Suprapubic skin (tissue), 4 donors: ENCODE results near the gene SLC66A2. TPM values are rescaled to one million over a fixed set of nuclear protein-coding genes. Genes with fewer than 3 reads are reported as not detected.

Source experiments
- DNase-seq, 2 donors: peaks; one replicate each; pipeline ENCODE4 v3.0.0-alpha.2; 2019; ENCODE audit warnings: low spot score in 2 of 2
- H3K27ac ChIP-seq: fragments of 200-600 bp; sonication (generic); one replicate; pipeline ENCODE4 v1.5.1; 2019
- H3K27me3 ChIP-seq: fragments of 200-600 bp; sonication (generic); one replicate; pipeline ENCODE4 v1.5.1; 2019
- H3K36me3 ChIP-seq: fragments of 200-600 bp; sonication (generic); one replicate; pipeline ENCODE4 v1.5.1; 2019
- H3K4me1 ChIP-seq: fragments of 200-600 bp; sonication (generic); one replicate; pipeline ENCODE4 v1.5.1; 2019
- H3K4me3 ChIP-seq: fragments of 200-600 bp; sonication (generic); one replicate; pipeline ENCODE4 v1.5.1; 2019; ENCODE audit warnings: mild to moderate bottlenecking
- H3K9me3 ChIP-seq: fragments of 200-600 bp; sonication (generic); one replicate; pipeline ENCODE4 v1.5.1; 2019
- EP300 ChIP-seq: sonication (generic); formaldehyde crosslinking; IDR thresholded peaks from one replicate; pipeline ENCODE4 v1.6.1; 2017; ENCODE audit warnings: antibody characterized with exemption
- POLR2A ChIP-seq, 2 donors: fragments of 450-650 bp; IDR thresholded peaks; one replicate each; pipeline ENCODE4 v1.6.1; 2017; ENCODE audit warnings: antibody characterized with exemption in 2 of 2, mild to moderate bottlenecking in 2 of 2, moderate library complexity in 2 of 2
- POLR2AphosphoS5 ChIP-seq, 3 donors: sonication (generic); formaldehyde crosslinking; IDR thresholded peaks; one replicate each; pipeline ENCODE4 v1.6.1; 2017; ENCODE audit warnings: antibody characterized with exemption in 3 of 3
- WGBS: methylation state at CpG from one replicate; pipeline ENCODE4 v1.1.5; 2018; 5-methylcytosine and 5-hydroxymethylcytosine counted together
- total RNA-seq, 4 donors: library from RNA; depleted of rRNA; stranded (reverse); fragments of >200 nt; gene quantifications; one replicate each; pipeline ENCODE4 v1.1.0, GENCODE V29; 2016
- TF ChIP-seq, protein P1 (sequence below), 2 donors: fragments of 200-600 bp in 1 of 2; fragments of 450-650 bp in 1 of 2; sonication (generic) in 1 of 2; IDR thresholded peaks; one replicate each; pipeline ENCODE4 v1.5.1; 2016 to 2019; ENCODE audit warnings: antibody characterized with exemption in 2 of 2, mild to moderate bottlenecking in 1 of 2, moderate library complexity in 1 of 2

Gene SLC66A2
- total RNA-seq, 4 donors from 2014 or later, result 53.4 to 84.7 (median 79.3) TPM

DNA sequence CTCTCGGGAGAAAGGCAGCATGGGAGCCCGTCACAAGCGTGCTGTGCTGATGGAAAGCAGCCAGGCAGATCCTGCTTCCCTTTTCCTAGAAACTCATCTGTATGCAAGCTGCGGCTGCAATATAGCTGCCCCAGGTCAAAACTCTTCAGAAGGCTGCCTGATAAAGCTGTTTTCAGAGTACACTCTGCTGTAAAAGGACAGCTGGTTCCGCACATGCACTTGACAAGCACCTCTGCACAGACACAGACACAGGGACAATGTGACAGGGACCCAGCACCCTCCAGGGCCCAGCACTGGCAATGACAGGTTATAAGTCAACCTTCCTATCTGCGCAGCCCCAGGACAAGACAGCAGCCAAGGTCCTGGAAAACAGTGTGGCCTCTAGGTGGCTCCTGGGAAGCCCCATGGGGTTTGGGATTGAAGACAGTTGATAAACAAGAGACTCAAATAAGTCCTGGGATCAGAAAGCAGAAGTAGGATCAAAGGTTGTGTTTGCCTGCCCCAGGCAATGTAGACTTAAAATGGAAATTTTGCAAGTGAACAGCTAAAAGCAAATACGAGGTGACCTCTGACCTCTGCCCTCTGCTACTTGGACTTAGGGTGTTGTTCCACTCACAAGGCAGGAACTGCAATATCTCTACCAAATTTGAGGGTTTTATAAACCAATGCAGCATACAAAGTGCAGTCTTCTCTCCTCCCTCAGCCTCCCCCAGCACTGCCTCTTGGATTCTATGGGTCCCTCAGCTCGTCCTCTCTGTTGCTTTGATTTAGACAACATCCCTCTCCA, 16.9 kb downstream of the SLC66A2 start:
- TF ChIP-seq EP300, result no peak
- no peak for TF ChIP-seq POLR2AphosphoS5 (IDR thresholded peaks at IDR 0.05)
- TF ChIP-seq POLR2A (IDR thresholded peaks at IDR 0.05), result no peak
- TF ChIP-seq, protein P1, sequence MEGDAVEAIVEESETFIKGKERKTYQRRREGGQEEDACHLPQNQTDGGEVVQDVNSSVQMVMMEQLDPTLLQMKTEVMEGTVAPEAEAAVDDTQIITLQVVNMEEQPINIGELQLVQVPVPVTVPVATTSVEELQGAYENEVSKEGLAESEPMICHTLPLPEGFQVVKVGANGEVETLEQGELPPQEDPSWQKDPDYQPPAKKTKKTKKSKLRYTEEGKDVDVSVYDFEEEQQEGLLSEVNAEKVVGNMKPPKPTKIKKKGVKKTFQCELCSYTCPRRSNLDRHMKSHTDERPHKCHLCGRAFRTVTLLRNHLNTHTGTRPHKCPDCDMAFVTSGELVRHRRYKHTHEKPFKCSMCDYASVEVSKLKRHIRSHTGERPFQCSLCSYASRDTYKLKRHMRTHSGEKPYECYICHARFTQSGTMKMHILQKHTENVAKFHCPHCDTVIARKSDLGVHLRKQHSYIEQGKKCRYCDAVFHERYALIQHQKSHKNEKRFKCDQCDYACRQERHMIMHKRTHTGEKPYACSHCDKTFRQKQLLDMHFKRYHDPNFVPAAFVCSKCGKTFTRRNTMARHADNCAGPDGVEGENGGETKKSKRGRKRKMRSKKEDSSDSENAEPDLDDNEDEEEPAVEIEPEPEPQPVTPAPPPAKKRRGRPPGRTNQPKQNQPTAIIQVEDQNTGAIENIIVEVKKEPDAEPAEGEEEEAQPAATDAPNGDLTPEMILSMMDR (IDR thresholded peaks at IDR 0.05), result no peak
- 78% methylated on average over 8 of the region's 8 CpGs for WGBS
- Histone ChIP-seq H3K27ac (no peak overlapping the region), H3K4me1 (peaks cover 17% of the 10 kb centered on the region), H3K4me3 (no peak overlapping the region), H3K36me3 (peaks cover 63% of the 10 kb centered on the region), H3K27me3 (no peaks in the 10 kb centered on the region), H3K9me3 (peaks cover 29% of the 10 kb centered on the region)
- DNase-seq, result peak; percentile 34 to 47

DNA sequence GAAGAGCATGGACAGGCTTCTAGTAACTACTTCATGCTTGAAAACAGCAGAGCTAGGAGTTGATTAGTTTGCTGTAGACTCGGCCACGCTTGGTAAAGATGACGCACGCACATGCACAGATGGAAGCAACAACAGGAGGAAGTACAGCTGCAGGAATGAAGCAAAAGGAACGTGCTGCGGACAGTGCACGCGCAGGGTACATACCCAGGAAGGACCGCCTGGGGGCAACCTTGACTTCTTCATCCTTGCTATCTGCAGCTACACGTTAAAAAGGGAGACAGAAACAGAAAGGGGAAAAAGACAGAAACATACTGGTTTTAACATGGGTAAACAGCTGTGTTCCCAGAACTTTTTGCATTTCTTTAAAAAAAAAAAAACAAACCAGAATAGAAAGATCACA, 17.7 kb downstream of the SLC66A2 start:
- H3K27ac ChIP-seq, result no peak overlapping the region
- peaks cover 71% of the 10 kb centered on the region for H3K36me3 ChIP-seq
- no peak overlapping the region for H3K4me3 ChIP-seq
- DNase-seq, result peak; percentile 26 to 52
- H3K4me1 ChIP-seq, result peaks cover 12% of the 10 kb centered on the region
- WGBS, result 71% methylated on average over 10 of the region's 10 CpGs
- H3K9me3 ChIP-seq, result peaks cover 29% of the 10 kb centered on the region
- TF ChIP-seq POLR2A (IDR thresholded peaks at IDR 0.05) (no peak), EP300 (no peak), POLR2AphosphoS5 (IDR thresholded peaks at IDR 0.05) (no peak)
- TF ChIP-seq, protein P1 (IDR thresholded peaks at IDR 0.05), result no peak
- H3K27me3 ChIP-seq, result no peaks in the 10 kb centered on the region

DNA sequence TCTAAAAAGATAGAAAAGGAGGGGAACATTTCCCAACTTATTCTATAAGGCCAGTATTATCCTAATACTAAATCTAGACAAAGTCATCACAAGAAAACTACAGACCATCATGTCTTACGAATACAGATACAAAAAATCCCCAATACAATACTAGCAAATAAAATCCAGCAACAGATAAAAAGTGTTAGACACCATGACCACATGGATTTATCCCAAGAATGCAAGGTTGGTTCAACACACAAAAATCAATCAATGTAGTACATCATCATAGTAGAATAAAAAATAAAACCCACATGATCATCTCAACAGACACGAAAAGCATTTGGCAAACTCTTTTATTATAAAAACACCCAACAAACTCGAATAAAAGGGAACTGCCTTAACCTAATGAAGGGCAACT, 18.5 kb downstream of the SLC66A2 start:
- Histone ChIP-seq H3K27me3 (no peaks in the 10 kb centered on the region), H3K4me3 (no peak overlapping the region), H3K9me3 (peaks cover 35% of the 10 kb centered on the region), H3K36me3 (peaks cover 79% of the 10 kb centered on the region), H3K4me1 (peaks cover 4% of the 10 kb centered on the region), H3K27ac (no peak overlapping the region)
- 92% methylated on average over 3 of the region's 3 CpGs for WGBS
- TF ChIP-seq, protein P1 (IDR thresholded peaks at IDR 0.05), result no peak
- TF ChIP-seq POLR2AphosphoS5 (IDR thresholded peaks at IDR 0.05) (no peak), POLR2A (IDR thresholded peaks at IDR 0.05) (no peak), EP300 (no peak)
- DNase-seq, result no peak

DNA sequence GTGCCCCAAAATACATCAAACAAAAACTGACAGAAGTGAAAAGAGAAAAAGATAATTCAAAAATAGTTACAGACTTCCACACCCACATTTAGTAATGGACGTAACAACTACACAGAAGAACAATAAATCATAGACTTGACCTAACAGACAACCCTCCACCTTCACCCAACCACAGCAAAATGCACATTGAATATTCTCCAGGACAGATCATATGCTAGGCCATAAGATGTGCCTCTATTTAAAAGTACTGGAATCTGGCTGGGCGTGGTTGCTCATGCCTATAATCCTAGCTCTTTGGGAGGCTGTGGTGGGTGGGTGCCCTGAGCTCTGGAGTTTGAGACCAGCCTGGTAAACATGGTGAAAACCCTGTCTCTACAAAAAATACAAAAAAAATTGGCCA, 20.0 kb downstream of the SLC66A2 start:
- H3K9me3 ChIP-seq, result peaks cover 37% of the 10 kb centered on the region
- no peak overlapping the region for H3K4me3 ChIP-seq
- 98% methylated on average over 2 of the region's 2 CpGs for WGBS
- DNase-seq, result peak in 1 of 2 donors; percentile 21
- H3K4me1 ChIP-seq, result no peaks in the 10 kb centered on the region
- no peaks in the 10 kb centered on the region for H3K27me3 ChIP-seq
- TF ChIP-seq POLR2AphosphoS5 (IDR thresholded peaks at IDR 0.05), result no peak
- TF ChIP-seq POLR2A (IDR thresholded peaks at IDR 0.05), result no peak
- TF ChIP-seq, protein P1 (IDR thresholded peaks at IDR 0.05), result no peak
- no peak for TF ChIP-seq EP300
- H3K36me3 ChIP-seq, result peaks cover 72% of the 10 kb centered on the region
- no peak overlapping the region for H3K27ac ChIP-seq

DNA sequence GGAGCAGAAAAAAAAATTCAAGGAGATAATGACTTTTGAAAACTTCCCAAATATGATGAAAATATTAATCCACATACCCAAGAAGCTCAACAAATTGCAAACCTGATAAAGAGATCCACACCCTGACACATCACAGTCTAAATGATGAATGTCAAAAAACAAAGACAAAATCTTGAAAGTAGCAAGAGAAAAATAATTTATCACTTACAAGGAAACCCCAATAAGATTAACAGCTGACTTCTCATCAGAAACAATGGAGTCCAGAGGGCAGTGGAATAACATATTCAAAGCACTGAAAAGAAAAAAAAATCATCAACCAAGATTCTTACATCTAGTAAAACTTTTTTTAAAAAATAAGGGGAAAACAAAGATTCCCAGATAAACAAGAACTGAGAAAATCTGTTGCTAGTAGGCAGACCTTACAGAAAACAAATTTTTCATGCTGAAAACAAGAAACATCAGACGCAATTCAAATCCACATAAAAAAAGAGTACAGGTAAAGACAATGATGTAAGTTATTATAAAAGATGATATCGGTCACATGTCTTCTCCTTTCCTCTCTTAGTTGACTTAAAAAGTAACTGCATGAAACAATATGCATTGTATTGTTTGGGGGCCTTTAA, 21.3 kb downstream of the SLC66A2 start:
- WGBS, result 94% methylated on average over 2 of the region's 2 CpGs

More for the DNA sequence above, 21.3 kb downstream of the SLC66A2 start:
- Histone ChIP-seq H3K36me3 (peaks cover 68% of the 10 kb centered on the region), H3K9me3 (peaks cover 37% of the 10 kb centered on the region), H3K4me1 (no peaks in the 10 kb centered on the region), H3K27me3 (no peaks in the 10 kb centered on the region), H3K4me3 (no peak overlapping the region), H3K27ac (no peak overlapping the region)
- TF ChIP-seq EP300, result no peak
- DNase-seq, result no peak
